Globus pallidus (tissue), 1 donor: ENCODE data around the gene DDT.
"Not testable (repeated sequence)": the region's sequence is repeated elsewhere in the genome, so short reads cannot be mapped to it uniquely, and the experiment has no call there.

Source experiments
- DNase-seq: peaks from one replicate; pipeline ENCODE4 v3.0.0-alpha.2; 2015; ENCODE audit warnings: low spot score

DDT gene

DNA sequence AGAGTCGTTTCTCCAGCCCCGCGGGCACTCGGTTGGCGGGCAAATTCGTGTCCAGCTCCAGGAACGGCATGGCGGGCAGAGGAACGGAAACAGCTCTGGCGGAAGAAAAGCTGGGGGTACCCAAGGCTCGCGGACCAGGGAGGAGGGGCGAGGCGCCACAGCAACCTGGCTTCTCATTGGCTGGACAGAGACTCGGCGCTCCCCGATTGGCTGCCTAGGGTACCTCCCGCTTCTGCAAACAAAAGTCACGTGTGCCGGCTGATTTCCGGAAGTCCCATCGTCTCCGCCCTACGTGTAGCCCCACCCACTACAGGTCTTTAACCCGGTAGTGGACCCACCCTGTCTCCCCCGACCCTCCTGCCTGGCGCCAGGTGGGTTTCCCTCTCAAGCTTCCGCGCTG is at the start of gene DDT:
Gene DDT (minus strand): TSS at position 97 of the 400 bp plus-strand sequence. CDS start 27 bp downstream, at position 70.
- DNase-seq: not testable (repeated sequence)

DNA sequence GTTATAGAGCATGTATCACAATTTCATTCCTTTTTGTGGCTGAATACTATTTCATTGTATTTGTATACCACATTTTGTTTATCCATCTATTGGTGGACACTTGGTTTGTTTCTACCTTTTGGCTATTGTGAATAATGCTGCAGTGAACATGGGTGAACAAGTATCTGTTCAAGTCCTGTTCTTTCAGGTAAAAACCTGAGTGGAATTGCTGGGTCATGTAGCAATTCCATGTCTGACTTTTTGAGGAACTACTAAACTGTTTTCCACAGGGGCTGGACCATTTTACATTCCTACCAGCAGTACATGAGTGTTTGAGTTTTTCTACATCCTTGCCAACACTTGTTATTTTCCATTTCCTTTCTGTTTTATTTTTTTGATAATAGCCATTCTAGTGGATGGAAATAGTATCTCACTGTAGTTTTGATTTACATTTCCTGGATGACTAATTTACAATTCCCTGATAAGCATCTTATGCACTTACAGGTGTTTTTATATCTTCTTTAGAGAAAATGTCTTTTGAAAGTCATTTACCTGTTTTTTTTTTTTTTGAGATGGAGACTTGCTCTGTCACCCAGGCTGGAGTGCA is 49.1 kb upstream of the DDT start:
- DNase-seq: no peak

- no peak for DNase-seq
These were observed 47.1 kb upstream of the DDT start for GRCh38 chr22:24021304-24021703.

GRCh38 chr22:24016156-24016555 is 41.9 kb upstream of the DDT start:
- DNase-seq: no peak

GRCh38 chr22:24011735-24012068 is 37.5 kb upstream of the DDT start:
- no peak for DNase-seq

DNA sequence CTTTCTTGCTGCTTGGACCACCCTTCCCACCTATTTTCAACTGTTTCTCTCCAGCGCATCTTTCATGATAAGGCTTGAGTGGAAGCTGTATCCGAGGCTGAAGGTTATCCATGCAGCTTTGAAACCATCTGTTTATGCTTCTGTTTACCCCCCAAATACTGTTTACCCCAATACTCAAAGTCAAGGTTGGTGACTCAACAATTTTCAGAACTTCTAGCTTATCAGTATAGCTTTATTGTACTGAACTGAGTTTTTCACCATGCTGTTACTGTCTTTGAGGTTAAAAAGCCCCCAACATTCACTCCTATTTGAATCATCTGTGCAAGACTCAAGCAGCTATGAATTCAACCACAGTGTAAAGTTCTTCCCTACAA is 35.8 kb upstream of the DDT start:
- no peak for DNase-seq

DNA sequence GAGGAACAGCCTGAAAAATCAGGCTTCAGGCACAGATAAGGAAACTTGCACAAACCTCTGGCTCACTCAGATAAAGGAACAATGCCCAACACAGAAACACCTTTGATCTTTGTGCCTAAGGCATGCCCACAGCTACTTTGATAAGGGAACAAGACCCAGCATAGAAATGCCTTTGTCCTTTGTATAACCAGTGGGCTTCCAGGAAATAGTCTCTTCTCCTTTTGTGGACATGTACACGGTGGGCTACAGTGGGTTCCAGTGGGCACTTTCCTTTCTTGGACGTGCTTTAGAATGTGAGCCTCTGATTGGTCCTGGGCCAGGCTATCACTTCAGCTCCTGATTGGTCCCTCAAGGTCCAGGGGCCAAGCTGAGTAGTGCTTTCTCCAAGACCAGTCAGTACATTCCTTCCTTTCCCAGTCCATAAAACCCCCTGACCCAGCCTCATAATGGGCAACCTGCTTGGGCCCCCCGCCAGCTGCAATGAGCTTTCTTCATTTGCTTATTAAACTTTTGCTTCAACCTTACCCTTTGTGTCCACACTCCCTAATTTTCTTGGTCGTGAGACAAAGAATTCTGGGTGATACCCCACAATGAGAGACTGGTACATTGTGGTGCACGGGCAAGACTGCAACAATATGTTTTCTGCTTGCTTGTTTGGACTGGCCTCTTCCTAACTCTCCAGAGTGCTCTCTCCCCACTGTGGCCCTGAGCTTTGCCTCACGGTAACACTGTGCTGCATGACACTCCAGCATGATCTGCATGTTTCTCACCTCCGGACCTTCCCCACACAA is 35.2 kb upstream of the DDT start:
- no peak for DNase-seq

DNA sequence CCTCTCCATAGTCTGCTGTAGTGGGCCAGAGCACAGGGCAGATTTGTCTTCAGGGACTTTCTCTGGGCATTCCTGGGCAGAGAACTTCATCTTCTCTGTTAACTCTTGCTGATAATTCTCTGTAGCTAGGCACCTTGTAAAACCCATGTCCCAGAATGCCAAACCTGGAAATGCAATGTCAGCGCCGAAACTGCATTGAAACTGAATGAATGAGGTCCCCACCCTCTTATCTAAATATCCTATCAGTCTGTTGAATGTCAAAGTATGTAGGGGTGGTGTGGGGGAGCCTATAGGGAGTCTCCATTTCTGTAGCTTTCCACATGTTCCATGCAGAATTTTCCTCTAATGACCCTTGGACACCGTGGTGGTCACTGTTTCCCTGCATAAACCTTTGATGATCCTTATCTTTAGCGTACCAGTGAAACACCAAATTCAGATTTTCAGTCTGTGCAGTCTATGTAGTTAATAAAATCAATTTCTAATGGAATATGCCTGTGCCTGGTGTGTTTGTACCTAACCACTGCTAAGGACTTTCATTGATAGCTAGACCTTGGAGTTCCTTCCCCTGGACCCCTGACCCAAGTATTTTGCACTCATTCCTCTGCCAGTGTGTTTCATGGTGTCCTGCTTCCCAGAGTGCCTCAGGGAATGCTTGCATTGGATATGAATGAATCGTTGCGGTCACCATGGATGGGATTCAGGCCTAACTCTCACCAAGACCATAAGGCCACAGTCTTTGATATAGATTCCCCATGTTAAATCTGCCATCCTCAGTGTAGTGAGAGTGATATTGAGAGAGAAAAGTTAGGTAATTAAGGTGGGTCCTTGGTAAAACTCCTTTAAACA is 34.4 kb upstream of the DDT start:
- DNase-seq: no peak

DNA sequence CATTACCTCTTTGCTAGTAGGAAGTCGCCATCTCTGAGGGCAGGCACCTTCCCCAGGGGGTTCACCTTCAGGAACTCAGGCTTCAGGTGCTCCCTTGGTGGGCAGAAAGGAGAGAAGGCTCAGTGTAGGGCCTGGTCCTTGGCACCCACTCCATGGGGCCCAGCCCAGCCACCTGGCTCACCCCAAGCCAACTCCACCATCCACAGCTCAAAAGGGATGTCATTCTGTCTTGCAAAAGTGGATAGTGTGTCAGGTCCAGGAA is 33.7 kb upstream of the DDT start:
- no peak for DNase-seq

DNA sequence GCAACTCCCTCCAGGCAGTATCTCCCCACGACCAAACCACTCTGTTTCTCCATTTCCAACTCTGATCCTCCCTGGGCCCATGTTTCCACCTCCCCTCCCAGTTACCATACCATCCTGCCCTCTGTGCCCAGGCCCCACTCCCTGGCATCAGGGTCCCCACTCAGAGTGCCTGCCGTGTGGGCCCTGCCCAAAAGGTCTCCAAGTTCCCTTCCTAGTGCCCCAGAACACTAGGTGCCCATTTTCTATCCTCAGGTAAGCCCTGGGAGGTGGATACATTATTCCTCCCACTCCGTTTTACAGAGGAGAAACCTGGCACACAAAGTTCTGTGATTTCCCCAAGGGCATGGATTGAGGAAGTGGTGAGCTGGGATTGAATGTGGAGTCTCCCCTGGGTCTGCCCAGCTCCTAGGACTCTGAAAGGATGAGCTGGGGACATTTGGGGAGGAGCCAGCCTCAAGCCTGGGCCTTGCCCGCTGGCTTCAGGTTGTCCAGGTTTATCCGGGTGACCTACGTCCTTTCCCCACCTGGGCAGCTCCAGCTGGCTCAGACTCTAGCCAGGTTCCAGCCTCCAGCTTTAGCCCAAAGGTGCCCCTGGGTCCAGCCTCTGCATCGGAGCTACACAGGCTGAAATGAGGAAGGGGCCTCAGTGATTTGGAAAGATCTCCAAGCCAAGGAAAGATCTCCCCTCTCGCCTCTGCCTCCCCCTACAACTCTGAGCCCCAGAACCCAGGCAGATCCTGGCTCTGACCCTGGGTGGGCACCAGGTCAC is 33.2 kb upstream of the DDT start:
- no peak for DNase-seq

DNA sequence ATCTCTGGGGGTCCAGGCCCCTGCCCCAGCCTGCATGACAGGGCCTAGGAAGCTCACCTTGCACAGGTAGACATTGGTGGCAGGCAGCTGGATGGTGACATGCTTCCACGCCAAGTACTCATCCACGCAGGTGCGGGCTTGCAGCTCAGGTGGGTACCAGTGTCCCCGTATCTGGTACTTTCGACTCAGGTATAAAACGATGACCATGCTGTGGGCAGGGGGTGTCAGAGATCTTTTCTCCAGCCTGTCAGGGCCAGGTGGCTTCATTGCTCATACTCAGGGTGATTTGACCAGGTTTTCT is 32.6 kb upstream of the DDT start:
- DNase-seq: no peak

GRCh38 chr22:24006207-24006913 is 32.1 kb upstream of the DDT start:
- no peak for DNase-seq

GRCh38 chr22:24005201-24005600 is 31.0 kb upstream of the DDT start, which contains the start of gene GSTT4:
TSS of gene GSTT4 (minus strand) at chr22:24005453. CDS start at chr22:24005356, 97 bp downstream.
- no peak for DNase-seq

DNA sequence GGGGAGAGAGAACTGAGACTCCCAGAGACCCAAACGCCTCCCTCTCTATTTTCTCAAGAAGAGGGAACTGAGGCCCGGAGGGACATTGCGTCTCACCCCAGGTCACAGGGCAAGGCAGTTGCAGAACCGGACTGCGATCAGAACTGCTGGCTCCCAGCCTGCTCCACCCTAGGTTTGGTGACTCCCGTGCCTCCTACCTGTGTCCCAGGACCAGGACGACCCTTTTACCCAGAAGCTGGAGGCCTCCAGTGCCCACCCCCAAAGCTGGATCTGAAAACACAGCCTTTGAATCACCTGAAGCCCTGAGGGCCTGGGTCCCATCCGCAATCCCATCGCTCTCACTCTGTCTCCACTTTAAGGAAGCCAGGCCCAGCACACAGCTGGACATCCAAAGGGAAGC is 29.6 kb upstream of the DDT start:
- DNase-seq: no peak

- DNase-seq: no peak
These were observed 28.6 kb upstream of the DDT start for GRCh38 chr22:24002851-24003250.

GRCh38 chr22:24002272-24002671 is 28.0 kb upstream of the DDT start:
- no peak for DNase-seq

DNA sequence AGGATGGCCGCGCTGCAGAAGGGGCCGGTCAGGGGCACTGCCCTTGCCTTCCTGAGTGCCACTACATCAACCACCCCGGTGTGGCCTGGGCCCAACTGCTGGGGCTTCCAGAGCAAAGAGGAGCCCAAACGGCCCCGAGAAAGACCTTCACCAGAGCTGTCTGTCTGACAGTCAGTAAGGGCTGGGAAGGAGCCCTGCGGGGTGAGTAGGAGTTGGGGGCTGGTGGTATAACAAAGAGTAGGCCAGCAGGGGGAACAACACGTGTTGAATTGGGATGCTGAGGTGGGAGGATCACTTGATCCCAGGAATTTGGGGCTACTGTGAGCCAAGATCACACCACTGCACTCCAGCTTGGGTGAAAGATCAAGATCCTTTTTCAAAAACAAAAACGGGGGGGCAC is 27.1 kb upstream of the DDT start:
- DNase-seq: no peak

- DNase-seq: not testable (repeated sequence)
These were observed 25.5 kb upstream of the DDT start for GRCh38 chr22:23999779-24000178.

DNA sequence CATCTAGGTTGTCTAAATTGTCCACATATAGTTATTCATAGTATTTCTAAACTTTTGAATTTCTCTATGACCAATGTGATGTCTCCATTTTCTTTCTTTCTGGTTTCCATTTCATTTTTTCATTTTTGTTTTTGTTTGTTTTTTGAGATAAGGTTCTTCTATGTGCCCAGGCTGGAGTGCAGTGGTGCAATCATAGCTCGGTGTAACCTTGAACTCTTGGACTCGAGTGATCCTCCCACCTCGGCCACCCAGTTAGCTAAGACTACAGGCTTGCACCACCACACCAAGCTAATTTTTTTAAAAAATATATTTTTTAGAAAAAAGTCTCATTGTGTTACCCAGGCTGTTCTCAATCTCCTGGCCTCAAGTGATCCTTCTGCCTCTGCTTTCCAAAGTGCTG is 22.9 kb upstream of the DDT start:
- DNase-seq: no peak

DNA sequence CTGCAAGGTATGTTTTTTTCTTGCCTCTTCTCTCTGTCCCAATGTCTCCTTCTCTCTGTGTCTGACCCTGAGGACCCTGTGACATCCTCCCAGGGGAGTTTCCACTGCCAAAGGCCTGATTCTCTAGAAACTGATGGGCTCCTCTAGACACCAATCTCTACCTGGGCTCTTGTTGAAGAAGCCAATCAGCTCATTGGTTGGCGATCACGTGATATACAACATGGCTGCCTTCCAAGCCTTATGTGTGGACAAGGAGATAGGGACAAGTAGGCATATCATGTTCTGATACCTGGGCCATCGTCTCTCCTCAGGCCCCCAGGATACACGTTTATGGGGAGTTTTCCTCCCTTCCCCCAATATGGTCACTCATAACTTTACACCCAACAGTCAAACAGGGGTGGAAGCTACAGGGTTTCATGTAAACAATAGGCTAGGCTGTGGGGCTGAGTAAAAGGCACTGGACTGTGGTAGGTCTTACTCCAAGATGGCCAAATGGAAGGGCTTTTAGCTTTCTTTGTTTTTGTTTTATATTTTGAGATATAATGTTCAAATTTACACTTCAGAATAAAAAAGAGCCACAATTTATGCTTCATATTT is 19.4 kb upstream of the DDT start:
- DNase-seq: not testable (repeated sequence)

DNA sequence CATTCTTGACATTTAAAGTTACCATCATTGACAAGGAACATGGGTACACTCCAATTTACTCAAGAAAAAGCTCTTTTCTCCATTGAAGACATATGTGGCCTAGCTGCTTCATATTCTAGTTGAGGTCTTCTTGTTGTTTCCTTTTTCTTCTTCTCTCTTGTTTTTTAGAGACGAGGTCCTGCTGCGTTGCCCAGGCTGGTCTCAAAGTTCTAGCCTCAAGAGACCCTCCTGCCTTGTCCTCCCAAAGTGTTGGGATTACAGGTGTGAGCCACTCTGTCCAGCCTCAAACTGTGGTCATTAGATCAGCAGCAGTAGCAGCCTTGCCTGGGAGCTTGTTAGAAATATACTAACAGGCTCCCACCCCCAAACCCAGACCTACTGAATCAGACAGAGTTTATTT is 18.8 kb upstream of the DDT start:
- not testable (repeated sequence) for DNase-seq
